Memory B cell (primary cell): ENCODE data around the gene ZNF181.
"Not testable (repeated sequence)": the region's sequence is repeated elsewhere in the genome, so short reads cannot be mapped to it uniquely, and the experiment has no call there.

Source experiments
- ATAC-seq: fragments of 150-1000 bp; cut with Tn5 transposase; 2 replicates; pipeline ENCODE4 v1.10.0; 2021; ENCODE audit warnings: low read depth, mild to moderate bottlenecking, moderate library complexity
- DNase-seq, 2 donors: peaks; one replicate each; pipeline ENCODE4 v3.0.0; 2022; ENCODE audit warnings: low spot score in 2 of 2
- H3K27ac Mint-ChIP-seq: one replicate; pipeline ENCODE4 v1.8.0; 2022; ENCODE audit warnings: mild to moderate bottlenecking, moderate library complexity, mixed read lengths
- H3K27me3 Mint-ChIP-seq: one replicate; pipeline ENCODE4 v1.8.0; 2022; ENCODE audit warnings: mixed read lengths
- H3K36me3 Mint-ChIP-seq: one replicate; pipeline ENCODE4 v1.8.0; 2022; ENCODE audit warnings: mild to moderate bottlenecking, mixed read lengths
- H3K4me1 Mint-ChIP-seq: one replicate; pipeline ENCODE4 v1.8.0; 2022; ENCODE audit warnings: mixed read lengths
- H3K4me3 Mint-ChIP-seq: one replicate; pipeline ENCODE4 v1.8.0; 2022; ENCODE audit warnings: mild to moderate bottlenecking, moderate library complexity, mixed read lengths
- H3K9me3 Mint-ChIP-seq: one replicate; pipeline ENCODE4 v1.8.0; 2022; ENCODE audit warnings: mixed read lengths

Gene ZNF181

GRCh38 chr19:34733746-34734536, at the start of gene ZNF181:
Gene ZNF181, plus strand, starts transcription at chr19:34734243. Its CDS starts 795 bp downstream, at chr19:34735038.
- Mint-ChIP-seq H3K4me3 (peak within 1 kb of the TSS; percentile 97), H3K36me3 (peaks cover 19% of the 10 kb centered on the region), H3K9me3 (peaks cover 8% of the 10 kb centered on the region), H3K27ac (peak within 1 kb of the TSS; percentile 93), H3K4me1 (peaks cover 16% of the 10 kb centered on the region), H3K27me3 (peaks cover 2% of the 10 kb centered on the region)
- DNase-seq (peak; percentile 59 to 71), ATAC-seq (peak; percentile 81)

GRCh38 chr19:34685266-34685665, 48.8 kb upstream of the ZNF181 start:
- not testable (repeated sequence) for H3K27ac Mint-ChIP-seq, DNase-seq, H3K4me1 Mint-ChIP-seq, H3K4me3 Mint-ChIP-seq, ATAC-seq, H3K27me3 Mint-ChIP-seq
- H3K36me3 Mint-ChIP-seq = peaks cover 41% of the 10 kb centered on the region
- peaks cover 20% of the 10 kb centered on the region for H3K9me3 Mint-ChIP-seq

DNA sequence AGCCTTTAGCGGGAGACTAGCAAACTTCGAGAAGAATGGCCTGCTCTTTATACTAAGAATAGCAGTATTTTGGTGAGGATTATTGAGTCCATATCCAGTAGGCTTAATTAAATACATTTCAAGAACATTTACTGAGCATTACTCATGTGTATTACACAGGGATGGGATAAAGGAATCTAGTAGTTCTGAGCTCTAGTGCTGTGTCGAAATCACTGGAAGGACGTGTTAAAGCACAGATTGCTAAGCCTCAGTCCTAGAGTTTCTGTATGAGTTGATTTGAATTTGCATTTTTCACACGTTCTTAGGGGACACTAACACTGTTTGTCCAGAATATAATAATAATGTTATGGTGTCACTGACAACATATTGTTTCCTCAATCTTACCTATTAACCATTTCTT, 47.6 kb upstream of the ZNF181 start:
- Mint-ChIP-seq H3K9me3 (peaks cover 20% of the 10 kb centered on the region), H3K36me3 (peaks cover 31% of the 10 kb centered on the region)

GRCh38 chr19:34687348-34687747, 46.7 kb upstream of the ZNF181 start:
- Mint-ChIP-seq H3K36me3 (peaks cover 30% of the 10 kb centered on the region), H3K27ac (no peak overlapping the region), H3K27me3 (peaks cover 5% of the 10 kb centered on the region), H3K4me1 (no peaks in the 10 kb centered on the region), H3K4me3 (no peak overlapping the region), H3K9me3 (peaks cover 21% of the 10 kb centered on the region)
- DNase-seq (no peak), ATAC-seq (no peak)

More for the DNA sequence above, 47.6 kb upstream of the ZNF181 start:
- DNase-seq = no peak
- Mint-ChIP-seq H3K4me3 (no peak overlapping the region), H3K27me3 (peaks cover 5% of the 10 kb centered on the region), H3K4me1 (no peaks in the 10 kb centered on the region), H3K27ac (no peak overlapping the region)
- no peak for ATAC-seq

- H3K4me1 Mint-ChIP-seq = no peaks in the 10 kb centered on the region
- peaks cover 11% of the 10 kb centered on the region for H3K27me3 Mint-ChIP-seq
- DNase-seq (no peak), ATAC-seq (no peak)
- peaks cover 18% of the 10 kb centered on the region for H3K9me3 Mint-ChIP-seq
- no peak overlapping the region for H3K4me3 Mint-ChIP-seq
- H3K36me3 Mint-ChIP-seq = peaks cover 20% of the 10 kb centered on the region
- H3K27ac Mint-ChIP-seq = no peak overlapping the region
Measured at GRCh38 chr19:34688592-34688991, 45.5 kb upstream of the ZNF181 start.

GRCh38 chr19:34690372-34690771, 43.7 kb upstream of the ZNF181 start:
- H3K4me3 Mint-ChIP-seq = no peak overlapping the region
- ATAC-seq = no peak
- peaks cover 5% of the 10 kb centered on the region for H3K36me3 Mint-ChIP-seq
- no peak overlapping the region for H3K27ac Mint-ChIP-seq
- no peaks in the 10 kb centered on the region for H3K4me1 Mint-ChIP-seq
- no peak for DNase-seq
- H3K9me3 Mint-ChIP-seq = peaks cover 14% of the 10 kb centered on the region
- H3K27me3 Mint-ChIP-seq = peaks cover 17% of the 10 kb centered on the region

DNA sequence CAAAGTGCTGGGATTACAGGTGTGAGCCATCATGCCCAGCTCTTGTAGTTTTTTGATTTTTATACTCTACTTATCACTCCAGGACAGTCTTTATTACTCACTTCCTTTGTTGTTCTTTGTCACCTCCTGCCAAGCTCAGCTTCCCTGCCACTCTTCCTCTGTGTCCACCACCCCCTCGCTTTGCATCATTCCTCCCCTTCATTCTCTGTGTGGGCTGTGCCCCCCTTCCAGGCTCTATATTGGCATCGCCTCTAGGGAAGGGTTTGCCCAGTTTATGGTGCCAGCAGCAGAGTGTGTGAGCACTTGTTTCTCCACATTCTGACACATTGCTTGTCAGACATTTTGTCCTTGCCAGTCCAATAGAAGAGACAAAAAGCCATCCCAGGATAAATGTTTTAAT, 41.5 kb upstream of the ZNF181 start:
- no peak for DNase-seq
- Mint-ChIP-seq H3K9me3 (peaks cover 9% of the 10 kb centered on the region), H3K36me3 (peaks cover 3% of the 10 kb centered on the region), H3K4me1 (no peaks in the 10 kb centered on the region), H3K4me3 (no peak overlapping the region), H3K27ac (no peak overlapping the region), H3K27me3 (peaks cover 17% of the 10 kb centered on the region)
- no peak for ATAC-seq

DNA sequence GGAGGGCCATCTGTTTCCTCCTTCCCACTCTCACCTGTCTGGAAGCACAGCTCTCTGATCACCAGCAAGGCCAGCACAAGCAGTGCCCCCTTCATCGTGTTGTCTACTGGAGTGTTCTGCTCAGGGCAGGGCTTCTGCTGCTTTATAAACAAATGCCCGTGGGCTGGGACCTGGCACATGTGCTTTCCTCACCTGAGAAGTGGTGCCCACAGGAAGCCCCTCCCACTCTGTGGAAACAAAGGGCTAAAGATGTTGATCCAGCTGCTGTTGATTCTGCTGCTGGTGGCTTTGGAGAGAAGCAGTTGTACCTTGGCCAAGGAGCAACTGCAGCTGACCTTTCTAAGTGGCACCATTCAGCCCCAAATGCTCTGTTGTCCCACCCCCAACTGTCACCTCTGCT, 26.4 kb upstream of the ZNF181 start:
- H3K9me3 Mint-ChIP-seq = peaks cover 6% of the 10 kb centered on the region
- H3K36me3 Mint-ChIP-seq = peaks cover 10% of the 10 kb centered on the region
- H3K4me3 Mint-ChIP-seq = no peak overlapping the region
- peaks cover 12% of the 10 kb centered on the region for H3K27me3 Mint-ChIP-seq
- H3K27ac Mint-ChIP-seq = no peak overlapping the region
- DNase-seq = no peak
- no peak for ATAC-seq
- peaks cover 2% of the 10 kb centered on the region for H3K4me1 Mint-ChIP-seq

GRCh38 chr19:34711890-34712289, 22.2 kb upstream of the ZNF181 start:
- Mint-ChIP-seq H3K27ac (no peak overlapping the region), H3K27me3 (peaks cover 14% of the 10 kb centered on the region), H3K4me1 (peaks cover 2% of the 10 kb centered on the region), H3K9me3 (peaks cover 10% of the 10 kb centered on the region), H3K4me3 (no peak overlapping the region), H3K36me3 (peaks cover 7% of the 10 kb centered on the region)
- no peak for DNase-seq
- no peak for ATAC-seq

DNA sequence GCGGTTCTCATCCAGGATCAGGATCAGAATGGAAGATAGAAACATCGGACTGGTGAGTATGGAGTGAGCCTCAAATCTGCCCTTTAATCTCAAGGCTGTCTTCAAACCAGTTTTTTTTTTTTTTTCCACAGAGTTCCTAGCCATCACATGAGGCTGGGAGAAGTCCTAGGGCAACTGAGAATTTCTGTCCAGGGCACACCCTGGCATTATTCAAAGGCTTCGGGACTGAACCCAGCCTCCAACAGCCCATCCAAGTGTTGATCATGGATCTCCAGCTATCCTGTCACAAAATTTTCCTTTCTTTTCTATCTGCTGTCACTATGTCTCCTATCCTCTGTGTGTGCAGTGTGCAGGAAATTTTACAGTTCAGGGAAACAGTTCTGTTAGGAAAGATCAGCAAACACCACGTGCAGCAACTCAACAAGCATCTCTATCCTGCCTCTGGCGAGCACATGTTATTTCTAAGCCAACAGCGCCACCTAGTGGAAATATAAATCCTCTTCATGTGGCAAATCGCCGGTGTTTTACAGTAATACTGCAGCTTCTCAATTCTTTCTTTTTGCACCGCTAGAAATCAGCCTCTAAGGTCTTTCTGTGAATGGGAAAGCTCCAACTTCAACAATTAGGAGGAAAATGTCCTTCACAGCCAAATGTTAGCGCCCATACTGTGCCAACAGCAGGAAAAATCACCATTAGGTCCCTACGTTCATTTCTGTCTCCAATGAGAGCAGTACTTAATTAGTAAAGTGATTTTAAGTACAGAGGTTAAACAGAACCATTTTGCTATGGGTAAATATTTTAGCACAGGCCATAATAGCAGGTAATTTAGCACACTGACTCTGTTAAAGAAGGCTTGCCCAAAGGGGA, 21.4 kb upstream of the ZNF181 start:
- peaks cover 7% of the 10 kb centered on the region for H3K36me3 Mint-ChIP-seq

GRCh38 chr19:34713262-34713637, 20.8 kb upstream of the ZNF181 start:
- Mint-ChIP-seq H3K27ac (no peak overlapping the region), H3K36me3 (peaks cover 7% of the 10 kb centered on the region), H3K4me1 (peaks cover 2% of the 10 kb centered on the region), H3K9me3 (peaks cover 10% of the 10 kb centered on the region), H3K4me3 (no peak overlapping the region), H3K27me3 (peaks cover 14% of the 10 kb centered on the region)
- no peak for ATAC-seq
- DNase-seq = no peak

More for the DNA sequence above, 21.4 kb upstream of the ZNF181 start:
- Mint-ChIP-seq H3K27ac (no peak overlapping the region), H3K9me3 (peaks cover 10% of the 10 kb centered on the region), H3K4me1 (peaks cover 2% of the 10 kb centered on the region), H3K27me3 (peaks cover 14% of the 10 kb centered on the region), H3K4me3 (no peak overlapping the region)
- peak; percentile 70 for ATAC-seq
- DNase-seq = peak; percentile 56 to 72

DNA sequence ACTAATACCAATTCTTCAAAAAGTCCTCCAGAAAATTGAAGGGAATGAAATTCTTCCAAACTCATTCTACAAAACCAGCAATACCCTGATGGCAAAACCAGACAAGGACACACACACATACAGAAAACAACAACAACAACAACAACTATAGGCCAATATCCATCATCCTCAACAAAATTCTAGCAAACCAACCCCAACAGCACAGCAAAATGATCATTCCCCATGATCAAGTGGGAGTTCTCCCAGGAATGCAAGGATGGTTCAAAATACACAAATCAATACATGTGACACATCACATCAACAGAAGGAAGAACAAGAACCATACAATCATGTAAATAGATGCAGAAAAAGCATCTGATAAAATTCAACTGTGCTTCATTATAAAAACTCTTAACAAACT, 18.7 kb upstream of the ZNF181 start:
- no peak overlapping the region for H3K4me3 Mint-ChIP-seq
- H3K27ac Mint-ChIP-seq = no peak overlapping the region
- peaks cover 7% of the 10 kb centered on the region for H3K36me3 Mint-ChIP-seq
- H3K9me3 Mint-ChIP-seq = peaks cover 10% of the 10 kb centered on the region
- H3K27me3 Mint-ChIP-seq = peaks cover 13% of the 10 kb centered on the region
- DNase-seq (no peak), ATAC-seq (no peak)
- H3K4me1 Mint-ChIP-seq = peaks cover 2% of the 10 kb centered on the region

DNA sequence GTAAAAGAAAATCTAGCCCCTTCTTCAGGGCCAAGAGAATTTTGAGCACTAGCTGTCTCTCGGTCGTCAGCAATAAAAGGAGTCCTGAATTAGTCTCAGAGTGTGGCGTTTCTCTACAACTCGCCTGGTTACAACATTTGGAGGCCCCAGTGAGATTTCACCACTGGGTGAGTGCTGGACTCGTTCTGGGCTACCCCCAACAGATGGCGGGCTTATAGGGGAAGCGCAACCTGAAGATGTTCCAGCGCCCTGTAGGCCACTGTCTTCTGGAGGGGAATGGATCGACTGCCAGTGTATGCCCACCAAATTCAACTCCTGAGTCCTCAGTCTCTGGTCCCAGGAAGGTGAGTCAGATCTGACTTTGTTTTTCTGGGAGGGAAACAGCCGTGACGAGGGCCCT, 11.7 kb upstream of the ZNF181 start:
- ATAC-seq (no peak), DNase-seq (no peak)
- H3K4me3 Mint-ChIP-seq = no peak overlapping the region
- H3K36me3 Mint-ChIP-seq = no peaks in the 10 kb centered on the region
- H3K9me3 Mint-ChIP-seq = no peaks in the 10 kb centered on the region
- H3K27ac Mint-ChIP-seq = no peak overlapping the region
- peaks cover 17% of the 10 kb centered on the region for H3K27me3 Mint-ChIP-seq
- H3K4me1 Mint-ChIP-seq = no peaks in the 10 kb centered on the region

DNA sequence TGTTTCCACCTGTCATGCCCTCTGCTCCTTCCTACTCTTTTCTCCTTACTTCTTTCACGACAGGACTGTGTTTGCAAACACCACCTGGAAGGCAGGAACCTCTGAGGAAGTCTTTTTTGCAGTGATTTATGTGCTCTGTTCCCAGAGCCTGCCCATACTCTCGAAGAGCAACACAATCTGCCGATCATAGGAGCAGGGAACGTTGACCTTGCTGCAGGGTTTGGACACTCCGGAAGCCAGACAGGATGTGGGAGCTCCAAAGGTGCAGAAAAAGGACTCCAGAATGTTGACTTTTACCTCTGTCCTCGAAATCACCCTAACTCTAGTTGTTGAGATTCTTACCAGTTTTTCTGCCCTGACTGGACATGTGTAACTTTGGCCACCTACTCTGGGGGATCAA, 8.6 kb upstream of the ZNF181 start:
- ATAC-seq = no peak
- no peaks in the 10 kb centered on the region for H3K4me1 Mint-ChIP-seq
- peaks cover 24% of the 10 kb centered on the region for H3K27me3 Mint-ChIP-seq
- DNase-seq = no peak
- no peaks in the 10 kb centered on the region for H3K9me3 Mint-ChIP-seq
- no peak overlapping the region for H3K4me3 Mint-ChIP-seq
- H3K36me3 Mint-ChIP-seq = peaks cover 2% of the 10 kb centered on the region
- H3K27ac Mint-ChIP-seq = no peak overlapping the region
